Neural cell (in vitro differentiated cells): ENCODE measurements around the gene RC3H2. TPM values are rescaled to one million over a fixed set of nuclear protein-coding genes. Genes with fewer than 3 reads are reported as not detected.

Source experiments
- H2AFZ ChIP-seq: fragments of 200-600, 300-800 bp; sonication (generic), shearing (Covaris generic); 2 replicates; pipeline ENCODE4 v1.6.0; 2014; ENCODE audit warnings: low read depth, mild to moderate bottlenecking, antibody characterized with exemption, low read length, moderate library complexity
- H3F3A ChIP-seq: fragments of 200-600 bp; shearing (Covaris generic); 2 replicates; pipeline ENCODE4 v1.6.1; 2016; ENCODE audit warnings: mild to moderate bottlenecking, moderate library complexity, mixed read lengths, antibody characterized with exemption, low read length; ENCODE audit not compliant: insufficient read depth, poor library complexity, severe bottlenecking
- H3K27ac ChIP-seq: fragments of 200-600, 300-800 bp; sonication (generic), shearing (Covaris generic); 2 replicates; pipeline ENCODE4 v1.5.1; 2014; ENCODE audit warnings: mild to moderate bottlenecking, low read length, moderate library complexity
- H3K27me3 ChIP-seq: fragments of 300-800, 200-600 bp; sonication (generic), shearing (Covaris generic); 2 replicates; pipeline ENCODE4 v1.6.0; 2014; ENCODE audit warnings: mild to moderate bottlenecking, low read depth, low read length, moderate library complexity; ENCODE audit not compliant: insufficient read depth
- H3K36me3 ChIP-seq: fragments of 300-800, 200-600 bp; sonication (generic), shearing (Covaris generic); 2 replicates; pipeline ENCODE4 v1.5.1; 2014; ENCODE audit warnings: mild to moderate bottlenecking, antibody characterized with exemption, low read length, moderate library complexity; ENCODE audit not compliant: insufficient read depth
- H3K4me2 ChIP-seq: fragments of 300-800, 200-600 bp; sonication (generic), shearing (Covaris generic); 2 replicates; pipeline ENCODE4 v1.6.0; 2014; ENCODE audit warnings: mild to moderate bottlenecking, low read length
- H3K4me3 ChIP-seq: fragments of 300-800, 200-600 bp; sonication (generic), shearing (Covaris generic); 2 replicates; pipeline ENCODE4 v1.5.1; 2014; ENCODE audit warnings: mild to moderate bottlenecking, low read length, moderate library complexity
- H3K79me2 ChIP-seq: fragments of 200-600 bp; shearing (Covaris generic); replicated peaks from 2 replicates; pipeline ENCODE4 v1.6.0; 2014; ENCODE audit warnings: mild to moderate bottlenecking, low read length, moderate library complexity; ENCODE audit not compliant: insufficient read depth
- H3K9ac ChIP-seq: fragments of 300-800, 200-600 bp; sonication (generic), shearing (Covaris generic); 2 replicates; pipeline ENCODE4 v1.6.1; 2016; ENCODE audit warnings: mild to moderate bottlenecking, low read length, mixed read lengths
- H3K9me2 ChIP-seq: fragments of 200-600 bp; shearing (Covaris generic); 2 replicates; pipeline ENCODE4 v1.6.1; 2016; ENCODE audit warnings: mild to moderate bottlenecking, low read length, mixed read lengths; ENCODE audit not compliant: insufficient read depth
- H3K9me3 ChIP-seq: fragments of 200-600, 300-800 bp; sonication (generic), shearing (Covaris generic); 2 replicates; pipeline ENCODE4 v1.6.1; 2016; ENCODE audit warnings: mild to moderate bottlenecking, mixed run types, low read length, moderate library complexity, mixed read lengths
- H4K20me1 ChIP-seq: fragments of 200-600 bp; shearing (Covaris generic); 2 replicates; pipeline ENCODE4 v1.6.1; 2016; ENCODE audit warnings: mild to moderate bottlenecking, mixed run types; ENCODE audit not compliant: insufficient read depth
- EP300 ChIP-seq: fragments of 450-650 bp; conservative IDR thresholded peaks from 2 replicates; pipeline ENCODE4 v1.6.1; 2014; ENCODE audit warnings: antibody characterized with exemption, mild to moderate bottlenecking, moderate library complexity; ENCODE audit not compliant: poor library complexity, severe bottlenecking
- EZH2 ChIP-seq: fragments of 200-600, 300-800 bp; shearing (Covaris generic), sonication (generic); IDR thresholded peaks from 2 replicates; pipeline ENCODE4 v1.6.1; 2014; ENCODE audit warnings: antibody characterized with exemption, low read length, borderline replicate concordance, mild to moderate bottlenecking; ENCODE audit not compliant: insufficient read depth, poor library complexity, severe bottlenecking
- MXI1 ChIP-seq: fragments of 450-650 bp; conservative IDR thresholded peaks from 2 replicates; pipeline ENCODE4 v1.6.1; 2014; ENCODE audit warnings: antibody characterized with exemption, mild to moderate bottlenecking; ENCODE audit not compliant: poor library complexity, severe bottlenecking
- POLR2AphosphoS5 ChIP-seq: IDR thresholded peaks from 2 replicates; pipeline ENCODE4 v1.6.1; 2012
- RAD21 ChIP-seq: fragments of 450-650 bp; conservative IDR thresholded peaks from 2 replicates; pipeline ENCODE4 v1.6.1; 2014; ENCODE audit warnings: antibody characterized with exemption, mild to moderate bottlenecking, moderate library complexity
- REST ChIP-seq: IDR thresholded peaks from 2 replicates; pipeline ENCODE4 v1.6.1; 2012; ENCODE audit warnings: borderline replicate concordance
- SMC3 ChIP-seq: fragments of 450-650 bp; conservative IDR thresholded peaks from 2 replicates; pipeline ENCODE4 v1.6.1; 2014; ENCODE audit warnings: antibody characterized with exemption, mild to moderate bottlenecking, moderate library complexity; ENCODE audit not compliant: poor library complexity
- TAF1 ChIP-seq: IDR thresholded peaks from 2 replicates; pipeline ENCODE4 v1.6.1; 2012; ENCODE audit warnings: low read depth
- polyA plus RNA-seq: library from polyadenylated mRNA; depleted of rRNA; stranded (reverse); fragments of >200 nt; gene quantifications from 2 replicates; pipeline ENCODE4 v1.2.3, GENCODE V29; 2014
- TF ChIP-seq, protein P1 (sequence below): fragments of 450-650 bp; IDR thresholded peaks from 2 replicates; pipeline ENCODE4 v1.5.1; 2014; ENCODE audit warnings: antibody characterized with exemption, mild to moderate bottlenecking, moderate library complexity; ENCODE audit not compliant: poor library complexity, severe bottlenecking

RC3H2 gene
- polyA plus RNA-seq, 1 donor from 2014 or later, result 34.8 TPM

GRCh38 chr9:122815544-122815943, 89.6 kb downstream of the RC3H2 start:
- H2AFZ ChIP-seq, result no peak overlapping the region
- H3F3A ChIP-seq, result no peaks in the 10 kb centered on the region
- H3K4me3 ChIP-seq, result no peak overlapping the region
- H3K27me3 ChIP-seq, result no peaks in the 10 kb centered on the region
- H3K79me2 ChIP-seq, result no peaks in the 10 kb centered on the region
- H4K20me1 ChIP-seq, result no peaks in the 10 kb centered on the region
- no peak overlapping the region for H3K4me2 ChIP-seq
- no peak for TF ChIP-seq RAD21
- no peak for TF ChIP-seq TAF1
- TF ChIP-seq REST, result no peak
- H3K36me3 ChIP-seq, result no peaks in the 10 kb centered on the region
- no peak overlapping the region for H3K27ac ChIP-seq
- H3K9ac ChIP-seq, result no peak overlapping the region
- H3K9me3 ChIP-seq, result no peaks in the 10 kb centered on the region
- H3K9me2 ChIP-seq, result no peaks in the 10 kb centered on the region

- H3K79me2 ChIP-seq, result no peaks in the 10 kb centered on the region
- TF ChIP-seq POLR2AphosphoS5 (no peak), MXI1 (no peak), REST (no peak), SMC3 (no peak), EP300 (no peak), EZH2 (no peak), TAF1 (no peak), RAD21 (no peak)
- TF ChIP-seq, protein P1, sequence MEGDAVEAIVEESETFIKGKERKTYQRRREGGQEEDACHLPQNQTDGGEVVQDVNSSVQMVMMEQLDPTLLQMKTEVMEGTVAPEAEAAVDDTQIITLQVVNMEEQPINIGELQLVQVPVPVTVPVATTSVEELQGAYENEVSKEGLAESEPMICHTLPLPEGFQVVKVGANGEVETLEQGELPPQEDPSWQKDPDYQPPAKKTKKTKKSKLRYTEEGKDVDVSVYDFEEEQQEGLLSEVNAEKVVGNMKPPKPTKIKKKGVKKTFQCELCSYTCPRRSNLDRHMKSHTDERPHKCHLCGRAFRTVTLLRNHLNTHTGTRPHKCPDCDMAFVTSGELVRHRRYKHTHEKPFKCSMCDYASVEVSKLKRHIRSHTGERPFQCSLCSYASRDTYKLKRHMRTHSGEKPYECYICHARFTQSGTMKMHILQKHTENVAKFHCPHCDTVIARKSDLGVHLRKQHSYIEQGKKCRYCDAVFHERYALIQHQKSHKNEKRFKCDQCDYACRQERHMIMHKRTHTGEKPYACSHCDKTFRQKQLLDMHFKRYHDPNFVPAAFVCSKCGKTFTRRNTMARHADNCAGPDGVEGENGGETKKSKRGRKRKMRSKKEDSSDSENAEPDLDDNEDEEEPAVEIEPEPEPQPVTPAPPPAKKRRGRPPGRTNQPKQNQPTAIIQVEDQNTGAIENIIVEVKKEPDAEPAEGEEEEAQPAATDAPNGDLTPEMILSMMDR, result no peak
Observed at GRCh38 chr9:122814545-122814944, 90.6 kb downstream of the RC3H2 start.

More at GRCh38 chr9:122814545-122814944, 90.6 kb downstream of the RC3H2 start:
- no peaks in the 10 kb centered on the region for H4K20me1 ChIP-seq
- no peaks in the 10 kb centered on the region for H3K27me3 ChIP-seq
- no peak overlapping the region for H3K27ac ChIP-seq
- no peaks in the 10 kb centered on the region for H3K9me3 ChIP-seq
- H2AFZ ChIP-seq, result no peak overlapping the region
- no peak overlapping the region for H3K4me2 ChIP-seq
- H3K9ac ChIP-seq, result no peak overlapping the region
- H3F3A ChIP-seq, result no peaks in the 10 kb centered on the region
- no peaks in the 10 kb centered on the region for H3K36me3 ChIP-seq
- H3K4me3 ChIP-seq, result no peak overlapping the region
- H3K9me2 ChIP-seq, result no peaks in the 10 kb centered on the region
